ENCODE results near the gene TCHHL1. TPM values are rescaled to one million over a fixed set of nuclear protein-coding genes. Genes with fewer than 3 reads are reported as not detected.

TCHHL1 gene
- total and polyA plus RNA-seq, 2 of the 4 experiments (the other 2 are of a cell fraction) = not detected

DNA sequence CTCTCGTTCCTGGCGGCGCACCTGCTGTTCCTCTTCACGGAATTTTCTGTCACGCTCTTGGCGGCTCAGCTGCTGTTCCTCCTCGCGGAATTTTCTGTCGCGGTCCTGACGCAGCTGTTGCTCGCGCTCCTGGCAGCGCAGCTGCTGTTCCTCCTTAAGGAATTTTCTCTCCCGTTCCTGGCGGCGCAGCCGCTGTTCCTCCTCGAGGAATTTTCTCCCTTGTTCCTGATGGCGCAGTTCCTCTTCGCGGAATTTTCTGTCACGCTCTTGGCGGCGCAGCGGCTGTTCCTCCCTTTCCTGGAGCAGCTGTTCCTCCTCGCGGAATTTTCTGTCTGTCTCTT, 20.0 kb upstream of the TCHHL1 start:
- H3K18ac ChIP-seq (ENCODE audit: low read depth, low read length) = no peak overlapping the region
- no peak overlapping the region for H4K91ac ChIP-seq (ENCODE audit: insufficient read depth, low read depth, low read length)
- H4K8ac ChIP-seq (ENCODE audit: low read depth in 2 of 2, low read length in 2 of 2) = no peak overlapping the region
- DNase-seq (no peak), ATAC-seq (ENCODE audit: low read depth) (no peak)
- no peaks in the 10 kb centered on the region for H3K9me1 ChIP-seq (ENCODE audit: insufficient read depth, low read length)
- H2AK9ac ChIP-seq (replicated peaks; ENCODE audit: low read depth, low read length, poor library complexity) = no peak overlapping the region
- no peak overlapping the region for H3K4ac ChIP-seq (ENCODE audit: low read depth, low read length)
- CTCF ChIA-PET = interaction anchor here (1.2 kb wide), 1 partner anchor 21 kb away, joined by 3 read pairs; no protein-coding TSS in a partner anchor
- H2BK15ac ChIP-seq (ENCODE audit: low read depth, low read length) = no peak overlapping the region
- TF ChIP-seq NFE2L2 (IDR thresholded peaks at IDR 0.05; ENCODE audit: low read depth, low read length) (no peak), CEBPB (IDR thresholded peaks at IDR 0.05; ENCODE audit: low read depth, low read length) (no peak), MAFK (IDR thresholded peaks at IDR 0.05; ENCODE audit: low read depth, low read length) (no peak), MAZ (IDR thresholded peaks at IDR 0.05; ENCODE audit: borderline replicate concordance, low read depth, low read length) (no peak), RCOR1 (IDR thresholded peaks at IDR 0.05; ENCODE audit: insufficient replicate concordance, low read length) (no peak), BHLHE40 (IDR thresholded peaks at IDR 0.05; ENCODE audit: low read depth, low read length) (no peak), RFX5 (IDR thresholded peaks at IDR 0.05; ENCODE audit: low read depth, low read length) (no peak), SMC3 (IDR thresholded peaks at IDR 0.05; ENCODE audit: low read depth, low read length) (no peak), CHD1 (IDR thresholded peaks at IDR 0.05; ENCODE audit: low read depth, low read length) (no peak)
- TF ChIP-seq, protein P1, sequence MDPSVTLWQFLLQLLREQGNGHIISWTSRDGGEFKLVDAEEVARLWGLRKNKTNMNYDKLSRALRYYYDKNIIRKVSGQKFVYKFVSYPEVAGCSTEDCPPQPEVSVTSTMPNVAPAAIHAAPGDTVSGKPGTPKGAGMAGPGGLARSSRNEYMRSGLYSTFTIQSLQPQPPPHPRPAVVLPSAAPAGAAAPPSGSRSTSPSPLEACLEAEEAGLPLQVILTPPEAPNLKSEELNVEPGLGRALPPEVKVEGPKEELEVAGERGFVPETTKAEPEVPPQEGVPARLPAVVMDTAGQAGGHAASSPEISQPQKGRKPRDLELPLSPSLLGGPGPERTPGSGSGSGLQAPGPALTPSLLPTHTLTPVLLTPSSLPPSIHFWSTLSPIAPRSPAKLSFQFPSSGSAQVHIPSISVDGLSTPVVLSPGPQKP (IDR thresholded peaks at IDR 0.05; ENCODE audit: borderline replicate concordance, low read depth, low read length) = no peak
- peaks cover 21% of the 10 kb centered on the region for H3K9me3 ChIP-seq (ENCODE audit: control insufficient read depth, insufficient read depth, low read length)
- H3K27ac ChIP-seq (ENCODE audit: insufficient read depth, low read length) = no peak overlapping the region
- POLR2A ChIA-PET (ENCODE audit: unreplicated experiment) = no interaction called here
- in situ Hi-C loops (cut with MboI; ENCODE audit: low sequenced_read_pairs) (no loop called here), intact Hi-C loops (cut with micrococcal nuclease) (no loop called here), dilution Hi-C loops (cut with HindIII; ENCODE audit: low sequenced_read_pairs, unreplicated experiment) (no loop called here)
- no peaks in the 10 kb centered on the region for H3K36me3 ChIP-seq (ENCODE audit: control insufficient read depth, insufficient read depth, low read length)
- H3K23ac ChIP-seq (ENCODE audit: low read depth, low read length) = no peak overlapping the region
- BruUV-seq (replicated peaks) = no TSS peak
- peaks cover 3% of the 10 kb centered on the region; the same call in 1 of the 2 replicates for H3K4me1 ChIP-seq (ENCODE audit: control insufficient read depth, insufficient read depth, low read length)
- WGBS, 2 experiments (ENCODE audit: extremely low coverage in 2 of 2, insufficient read length in 1 of 2) = 15% methylated on average over 22 of the region's 28 CpGs; no CpG with 5 or more reads in 1 of the 2 experiments
- H2BK120ac ChIP-seq (ENCODE audit: low read depth, low read length) = no peak overlapping the region
- no peak overlapping the region for H4K5ac ChIP-seq (ENCODE audit: low read depth, low read length)
- H4K20me1 ChIP-seq (ENCODE audit: insufficient read depth, low read length) = no peaks in the 10 kb centered on the region; the same call in 1 of the 2 replicates
- peak overlapping the region; percentile 62; the same call in 1 of the 2 replicates for H3K4me2 ChIP-seq (ENCODE audit: low read depth, low read length)
- H3K79me1 ChIP-seq (ENCODE audit: low read depth in 1 of 2, low read length in 2 of 2) = no peaks in the 10 kb centered on the region
- H2AFZ ChIP-seq (replicated peaks; ENCODE audit: low read length, poor library complexity) = no peak overlapping the region
- no peak overlapping the region for H2BK5ac ChIP-seq (ENCODE audit: low read depth, low read length, poor library complexity, severe bottlenecking)
- H3K27me3 ChIP-seq (ENCODE audit: control insufficient read depth, insufficient read depth, low read length) = peaks cover 61% of the 10 kb centered on the region
- H3K9ac ChIP-seq (ENCODE audit: low read depth, low read length) = no peak overlapping the region
- H3K14ac ChIP-seq (replicated peaks; ENCODE audit: low read depth, low read length) = no peak overlapping the region
- H3K56ac ChIP-seq (ENCODE audit: extremely low read depth, insufficient read depth, low read length) = no peak overlapping the region
- H2BK20ac ChIP-seq (ENCODE audit: low read depth, low read length) = no peak overlapping the region
- H3K4me3 ChIP-seq (ENCODE audit: insufficient read depth, low read depth, low read length) = no peak overlapping the region
- H2AK5ac ChIP-seq (ENCODE audit: low read depth, low read length) = no peak overlapping the region
